Amniotic stem cell (primary cell): ENCODE measurements around the gene RAPGEF1.

ENCODE experiments used
- DNase-seq: peaks from one replicate; lab custom pipeline; 2025; lab: John Stamatoyannopoulos, UW

RAPGEF1 gene

GRCh38 chr9:131605770-131606590 lies 133.9 kb downstream of the RAPGEF1 start:
- no peak for DNase-seq

- DNase-seq, result no peak
Measured at GRCh38 chr9:131603711-131604439, 136.0 kb downstream of the RAPGEF1 start.

GRCh38 chr9:131603199-131603598 lies 136.7 kb downstream of the RAPGEF1 start:
- DNase-seq, result no peak

- DNase-seq, result no peak
Measured at GRCh38 chr9:131601683-131602181, 138.1 kb downstream of the RAPGEF1 start.

- no peak for DNase-seq
Measured at GRCh38 chr9:131598121-131598520, 141.8 kb downstream of the RAPGEF1 start.

DNA sequence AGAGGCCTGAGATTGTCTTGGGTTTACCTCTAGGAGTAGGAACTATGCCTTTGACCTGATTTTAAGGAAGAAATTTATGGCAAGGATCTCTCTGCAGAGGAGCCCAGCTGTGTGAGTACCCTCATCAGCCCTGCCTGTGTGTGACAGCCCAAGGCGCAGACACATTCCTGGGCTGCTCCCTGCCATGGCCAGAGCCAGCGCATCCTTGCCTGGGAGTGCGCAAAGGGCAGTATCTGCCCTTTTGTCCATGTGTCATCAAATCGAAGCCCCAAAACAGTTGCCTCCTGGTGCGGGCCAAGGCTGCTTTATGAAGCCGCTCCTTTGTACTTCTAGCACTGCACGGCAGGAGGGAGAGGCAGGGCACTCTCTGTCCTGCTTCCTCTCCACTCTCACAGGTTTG lies 142.6 kb downstream of the RAPGEF1 start:
- no peak for DNase-seq

DNA sequence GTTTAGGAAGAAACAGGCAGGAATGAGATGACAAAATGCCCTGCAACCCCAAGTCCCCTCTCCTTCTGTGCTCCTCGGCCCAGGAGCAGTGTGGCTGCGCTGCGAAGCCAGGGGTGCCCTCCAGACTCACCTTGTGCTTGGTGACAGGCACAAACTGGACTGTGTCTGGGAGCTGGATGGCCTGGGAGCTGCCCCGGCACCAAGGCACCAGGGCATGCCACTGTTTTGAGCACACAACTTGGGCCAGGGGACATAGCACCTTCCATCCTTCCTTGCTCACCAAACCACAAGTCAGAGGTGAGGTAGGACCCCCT lies 143.5 kb downstream of the RAPGEF1 start:
- DNase-seq, result no peak

DNA sequence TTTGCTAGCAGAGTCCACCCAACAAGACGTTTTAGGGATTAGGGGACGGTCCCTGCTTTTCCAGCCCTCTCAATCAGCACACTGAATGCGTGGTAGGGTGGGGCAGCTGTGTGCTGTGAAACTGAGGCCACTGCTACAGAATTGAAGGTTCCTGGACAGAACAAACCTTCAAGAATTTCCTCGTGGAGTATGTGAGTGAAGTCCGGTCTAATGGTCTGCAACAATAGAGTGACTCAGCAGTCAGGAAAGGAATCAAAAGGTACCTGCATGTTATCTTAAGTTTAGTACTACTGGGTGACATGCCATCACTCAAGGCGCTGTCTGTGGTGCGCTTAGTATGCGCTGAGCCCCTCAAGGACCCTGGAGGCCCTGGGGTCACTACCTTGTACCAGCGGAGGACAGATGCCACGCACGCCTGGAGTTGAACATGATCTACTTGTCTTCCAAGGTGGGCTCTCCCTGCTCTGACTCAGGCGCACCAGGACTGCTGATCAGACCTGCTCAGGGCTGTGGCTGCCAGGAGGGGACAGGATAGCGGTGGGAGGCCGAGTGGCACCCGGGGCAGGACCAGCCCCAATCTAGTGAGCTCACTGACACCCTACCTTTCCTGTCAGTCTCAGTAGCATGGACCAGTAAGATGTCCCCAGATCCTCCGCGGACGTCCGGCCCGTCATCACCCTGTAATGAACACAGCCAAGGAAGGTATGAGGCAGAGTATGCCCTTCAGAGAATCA lies 144.0 kb downstream of the RAPGEF1 start:
- DNase-seq, result no peak

- no peak for DNase-seq
Measured at GRCh38 chr9:131594906-131595665, 144.8 kb downstream of the RAPGEF1 start.

DNA sequence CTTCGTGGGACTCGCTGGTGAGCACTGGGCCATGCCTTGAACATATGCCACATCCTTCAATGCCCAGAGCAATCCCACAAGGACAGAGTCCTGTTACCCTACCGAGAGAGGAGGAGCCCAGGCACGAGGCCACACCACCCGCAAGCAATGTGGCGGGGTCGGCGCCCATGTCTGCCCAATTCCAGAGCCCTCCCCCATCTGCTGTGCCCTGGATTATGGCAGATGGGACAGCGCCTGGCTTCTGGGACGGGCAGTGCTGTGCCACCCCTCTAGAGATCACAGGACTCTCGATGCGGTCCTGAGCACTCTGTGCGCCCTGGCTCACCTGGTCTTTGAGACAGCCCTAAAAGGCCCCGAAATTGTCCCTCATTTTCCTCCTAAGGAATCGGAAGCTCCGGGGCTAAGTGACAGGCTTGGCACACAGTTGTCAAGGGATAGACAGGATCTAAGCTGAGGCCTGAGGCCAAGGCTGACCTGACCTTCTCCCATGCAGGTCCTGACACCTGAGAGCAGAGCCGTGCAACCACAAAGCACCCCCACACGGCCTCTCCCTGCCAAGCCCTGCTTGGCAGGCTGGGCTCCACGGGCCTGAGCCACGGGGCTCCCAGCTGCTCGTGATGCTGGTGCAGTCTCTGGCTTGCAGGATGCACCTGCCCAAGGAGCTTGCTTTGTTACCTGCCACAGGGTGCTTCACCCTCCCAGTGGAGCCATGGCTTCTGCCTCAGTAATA lies 145.8 kb downstream of the RAPGEF1 start:
- DNase-seq, result no peak

- no peak for DNase-seq
Measured at GRCh38 chr9:131593091-131593820, 146.6 kb downstream of the RAPGEF1 start.

DNA sequence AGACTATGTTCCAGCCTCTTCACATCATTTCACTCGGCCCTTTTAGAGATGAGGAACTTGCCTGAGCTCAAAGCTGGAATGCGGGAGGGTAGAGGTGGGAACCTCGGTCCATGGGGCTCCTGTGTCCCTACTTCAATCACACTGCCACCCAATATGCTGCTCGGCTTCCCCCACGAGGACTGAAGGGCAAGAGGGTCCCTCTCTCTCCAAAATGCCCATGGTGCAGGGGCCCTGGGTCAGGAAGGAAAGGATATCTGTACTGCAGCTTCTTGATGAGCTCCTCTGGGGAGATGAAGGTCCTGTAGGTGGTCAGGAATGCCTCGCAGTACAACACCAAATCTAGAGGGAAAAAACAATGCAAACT lies 148.0 kb downstream of the RAPGEF1 start:
- DNase-seq, result no peak

GRCh38 chr9:131590907-131591844 lies 148.7 kb downstream of the RAPGEF1 start:
- DNase-seq, result peak; percentile 67

GRCh38 chr9:131590449-131590848 lies 149.4 kb downstream of the RAPGEF1 start:
- no peak for DNase-seq

GRCh38 chr9:131589993-131590392 lies 149.9 kb downstream of the RAPGEF1 start:
- no peak for DNase-seq

DNA sequence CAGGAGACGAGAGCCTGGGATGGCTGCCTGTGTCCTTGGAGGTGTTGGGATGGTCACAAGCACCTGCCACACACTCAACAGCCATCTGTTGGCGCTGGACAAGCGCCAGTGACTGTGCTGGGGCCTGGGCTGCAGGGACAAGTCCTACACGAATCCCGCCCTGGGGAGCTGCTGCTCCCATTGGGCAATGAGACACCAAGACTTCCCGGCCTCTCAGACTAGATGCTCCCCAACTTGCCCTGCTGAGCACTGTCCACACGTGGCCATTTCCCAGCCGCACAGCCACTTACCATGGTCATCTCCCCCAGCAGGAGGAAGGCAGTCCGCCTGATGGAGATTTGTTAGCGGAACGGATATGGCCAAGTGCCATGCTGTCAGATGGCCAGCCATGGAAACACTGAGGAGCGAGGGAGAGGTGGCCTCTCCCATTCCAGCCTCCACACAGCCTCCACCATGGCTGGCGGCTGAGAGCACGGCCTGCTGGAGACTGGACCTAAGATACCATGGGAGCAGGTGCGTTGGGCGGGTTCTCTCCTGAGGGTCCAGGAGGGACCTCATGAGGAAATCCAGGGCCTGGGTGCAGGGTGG lies 150.7 kb downstream of the RAPGEF1 start:
- no peak for DNase-seq

DNA sequence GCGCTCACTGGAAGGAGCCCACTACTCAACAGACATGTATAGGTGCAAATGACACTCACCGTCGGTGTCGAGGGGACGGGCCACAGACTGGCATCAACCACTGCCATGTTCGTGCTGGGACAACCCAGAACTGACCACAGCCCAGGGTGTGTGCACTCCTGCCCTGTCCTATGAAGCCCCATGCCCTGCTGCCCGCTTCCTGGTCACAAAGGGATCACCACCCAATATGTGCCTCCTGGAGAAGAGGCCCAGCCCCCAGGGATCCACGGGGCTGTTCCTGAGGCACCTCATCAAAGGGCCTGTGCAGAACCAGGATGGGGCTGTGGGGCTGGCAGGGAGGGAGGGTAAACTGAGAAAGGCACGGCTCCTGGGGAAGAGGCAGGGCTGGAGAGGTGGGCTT lies 151.5 kb downstream of the RAPGEF1 start:
- no peak for DNase-seq

DNA sequence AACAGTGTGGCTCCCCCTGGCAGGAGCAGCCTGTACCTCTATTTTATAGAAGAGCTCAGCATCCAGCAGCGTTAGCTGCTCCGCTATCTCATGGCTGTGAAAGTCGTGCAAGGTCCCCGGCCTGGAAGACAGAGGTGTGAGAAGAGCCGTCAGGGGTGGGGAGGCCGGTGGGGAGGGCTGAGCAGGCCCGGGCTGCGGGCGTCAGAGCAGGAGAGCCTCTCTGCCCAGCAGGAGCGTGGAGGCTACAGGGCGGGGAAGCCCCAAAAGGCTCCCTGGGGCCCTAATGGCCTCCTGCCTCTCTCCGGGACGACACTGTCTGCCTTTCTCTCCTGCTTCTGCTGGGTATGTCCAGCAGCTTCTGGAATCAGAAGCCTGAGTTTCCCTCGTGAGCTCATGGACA lies 152.0 kb downstream of the RAPGEF1 start:
- no peak for DNase-seq

GRCh38 chr9:131587331-131587730 lies 152.5 kb downstream of the RAPGEF1 start:
- no peak for DNase-seq
